ENCODE data around the gene PPP1R8. TPM values are rescaled to one million over a fixed set of nuclear protein-coding genes. Genes with fewer than 3 reads are reported as not detected.
A peak's percentile ranks its signal among the peaks of the same experiment; 100 is the strongest.
"Not testable (repeated sequence)": the region's sequence is repeated elsewhere in the genome, so short reads cannot be mapped to it uniquely, and the experiment has no call there.

Gene PPP1R8
- total RNA-seq, 2 experiments from 2014 or later: 57.4 to 68.7 TPM

DNA sequence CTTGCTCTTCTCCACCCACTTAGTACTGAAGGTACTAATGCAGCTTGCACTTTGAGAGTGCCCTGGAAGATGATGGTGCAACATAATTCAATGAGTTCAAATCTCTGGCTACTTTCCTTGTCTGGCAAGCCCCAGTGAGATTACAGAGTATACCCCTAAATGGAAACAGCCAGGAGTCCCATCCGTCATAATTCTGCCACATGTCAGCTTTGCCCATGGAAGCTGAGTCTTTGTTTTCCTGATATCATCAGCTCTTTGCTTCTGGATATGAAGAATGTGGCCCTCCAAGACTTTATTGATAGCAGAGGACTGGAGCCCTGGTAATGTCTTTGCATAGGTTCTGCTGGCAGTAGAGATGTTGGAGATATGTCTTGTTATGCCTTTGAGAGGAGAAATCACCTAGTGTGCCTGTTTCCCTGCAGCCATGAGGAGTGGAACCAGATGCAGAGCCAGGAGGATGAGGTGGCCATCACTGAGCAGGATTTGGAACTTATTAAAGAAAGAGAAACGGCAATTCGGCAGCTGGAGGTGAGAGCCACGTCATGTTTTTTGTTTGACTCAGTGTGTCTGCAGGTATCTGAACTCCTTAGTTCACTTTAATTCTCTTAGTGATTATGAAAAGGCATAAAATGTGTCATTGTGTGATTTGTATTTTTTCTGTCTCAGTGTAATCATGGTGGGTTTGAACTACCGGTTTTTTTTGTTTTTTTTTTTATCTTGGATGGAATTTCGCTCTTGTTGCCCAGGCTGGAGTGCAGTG, 18.7 kb upstream of the PPP1R8 start:
- Mint-ChIP-seq H3K36me3 (peaks cover 17% of the 10 kb centered on the region), H3K27ac (peak overlapping the region; percentile 56), H3K9me3 (ENCODE audit: low read depth) (no peaks in the 10 kb centered on the region), H3K4me3 (no peak overlapping the region), H3K4me1 (peaks cover 5% of the 10 kb centered on the region), H3K27me3 (no peaks in the 10 kb centered on the region)
- CTCF ChIA-PET: interaction anchor here (1.5 kb wide), 1 partner anchor 13 kb away, joined by 3 read pairs; no protein-coding TSS in a partner anchor
- no peak for ATAC-seq
- no peak for DNase-seq

DNA sequence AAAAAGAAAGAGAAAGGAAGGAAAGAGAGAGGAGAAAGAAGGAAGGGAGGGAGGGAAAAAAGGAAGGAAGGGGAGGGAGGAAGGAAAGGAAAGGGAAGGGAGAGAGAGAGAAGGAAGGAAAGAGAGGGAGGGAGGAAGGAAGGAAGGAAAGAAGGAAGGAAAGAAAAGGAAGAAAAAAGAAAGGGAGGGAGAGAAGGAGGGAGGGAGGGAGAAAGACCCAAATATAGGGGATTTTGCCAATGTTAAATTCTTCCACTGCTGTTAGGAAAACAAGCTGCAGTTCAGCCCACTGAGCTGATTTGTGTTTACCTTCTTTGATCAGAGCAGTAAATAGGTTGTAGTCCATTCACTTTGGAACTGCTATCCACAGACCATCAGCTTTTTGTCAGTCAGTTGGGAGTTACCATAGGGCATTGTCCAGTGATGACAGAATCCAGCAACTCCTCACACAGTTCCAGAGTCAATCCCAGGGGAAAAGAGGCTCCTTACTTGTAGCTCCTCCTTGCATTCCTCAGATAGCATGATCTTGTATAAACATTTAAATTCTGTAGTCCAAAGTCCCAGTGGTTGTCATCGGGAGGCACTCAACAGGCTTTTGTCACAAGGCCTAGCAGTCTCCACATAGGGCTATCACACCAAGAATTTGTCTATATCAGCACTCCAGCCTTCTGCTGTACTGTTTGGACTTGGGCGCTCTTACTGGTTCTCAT, 13.5 kb upstream of the PPP1R8 start:
- no peaks in the 10 kb centered on the region for H3K4me1 Mint-ChIP-seq
- no peaks in the 10 kb centered on the region for H3K27me3 Mint-ChIP-seq
- CTCF ChIA-PET: interaction anchor here (1.5 kb wide), 1 partner anchor 148 kb away, joined by 4 read pairs; no protein-coding TSS in a partner anchor
- peaks cover 28% of the 10 kb centered on the region for H3K36me3 Mint-ChIP-seq
- peak overlapping the region; percentile 47 for H3K27ac Mint-ChIP-seq
- no peaks in the 10 kb centered on the region for H3K9me3 Mint-ChIP-seq (ENCODE audit: low read depth)
- ATAC-seq: no peak
- H3K4me3 Mint-ChIP-seq: no peak overlapping the region
- no peak for DNase-seq

DNA sequence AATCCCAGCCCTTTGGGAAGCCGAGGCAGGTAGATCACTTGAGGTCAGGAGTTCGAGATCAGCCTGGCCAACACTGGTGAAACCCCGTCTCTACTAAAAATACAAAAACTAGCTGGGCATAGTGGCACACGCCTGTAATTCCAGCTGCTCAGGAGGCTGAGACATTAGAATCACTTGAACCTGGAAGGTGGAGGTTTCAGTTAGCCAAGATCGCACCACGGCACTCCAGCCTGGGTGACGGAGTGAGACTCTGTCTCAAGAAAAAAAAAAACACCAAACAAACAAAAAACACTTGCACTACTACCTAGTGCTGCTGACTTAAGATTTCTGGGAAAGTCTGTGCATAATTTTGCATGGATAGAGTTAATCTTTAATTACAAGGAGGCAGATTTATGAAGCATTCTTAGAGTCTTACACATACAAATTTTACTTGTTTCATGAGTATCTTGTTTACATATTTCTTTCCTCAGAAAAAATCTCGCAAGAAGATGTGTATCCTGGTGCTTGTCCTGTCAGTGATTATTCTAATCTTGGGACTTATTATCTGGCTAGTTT, 8.7 kb upstream of the PPP1R8 start:
- H3K27ac Mint-ChIP-seq: no peak overlapping the region

DNA sequence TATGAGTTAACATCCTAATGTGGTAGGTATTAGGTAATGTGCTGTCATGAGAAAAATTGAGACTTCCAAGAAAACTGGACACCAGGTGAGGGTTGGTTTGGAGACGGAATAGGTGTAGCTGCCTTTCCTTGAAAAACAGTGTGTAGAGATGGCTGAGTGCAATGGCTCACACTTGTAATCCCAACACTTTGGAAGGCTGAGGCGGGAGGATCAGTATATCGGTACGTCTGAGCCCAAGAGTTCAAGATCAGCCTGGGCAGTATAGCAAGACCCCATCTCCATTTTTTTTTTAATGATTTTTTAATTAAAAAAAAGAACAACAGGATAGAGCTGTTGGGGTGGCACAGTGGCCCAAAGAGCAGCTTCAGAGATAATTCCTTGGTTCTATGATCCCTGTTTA, 6.8 kb upstream of the PPP1R8 start:
- peaks cover 18% of the 10 kb centered on the region for H3K36me3 Mint-ChIP-seq
- no peaks in the 10 kb centered on the region for H3K4me1 Mint-ChIP-seq
- DNase-seq: no peak
- H3K4me3 Mint-ChIP-seq: no peak overlapping the region
- CTCF ChIA-PET: no interaction called here
- H3K9me3 Mint-ChIP-seq (ENCODE audit: low read depth): no peaks in the 10 kb centered on the region
- H3K27me3 Mint-ChIP-seq: no peaks in the 10 kb centered on the region
- H3K27ac Mint-ChIP-seq: no peak overlapping the region
- no peak for ATAC-seq

More for the DNA sequence above, 8.7 kb upstream of the PPP1R8 start:
- Mint-ChIP-seq H3K36me3 (peaks cover 22% of the 10 kb centered on the region), H3K27me3 (no peaks in the 10 kb centered on the region), H3K9me3 (ENCODE audit: low read depth) (no peaks in the 10 kb centered on the region), H3K4me1 (no peaks in the 10 kb centered on the region), H3K4me3 (no peak overlapping the region)
- CTCF ChIA-PET: no interaction called here
- ATAC-seq: no peak
- no peak for DNase-seq

DNA sequence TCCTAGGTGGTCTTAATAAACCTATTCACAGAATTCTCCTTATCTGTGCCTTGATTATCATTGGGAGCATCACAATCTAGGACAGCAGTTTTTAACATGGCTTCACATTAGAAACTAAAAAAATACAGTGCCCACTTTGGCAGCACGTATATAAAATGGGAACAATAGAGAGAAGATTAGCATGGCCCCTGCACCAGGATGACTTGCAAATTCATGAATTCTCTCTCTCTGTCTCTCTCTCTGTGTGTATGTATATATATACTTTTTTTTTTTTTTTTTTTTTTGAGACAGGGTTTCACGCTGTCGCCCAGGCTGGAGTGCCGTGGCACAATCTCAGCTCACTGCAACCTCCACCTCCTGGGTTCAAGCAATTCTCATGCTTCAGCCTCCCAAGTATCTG, 6.2 kb upstream of the PPP1R8 start:
- DNase-seq: no peak
- Mint-ChIP-seq H3K9me3 (ENCODE audit: low read depth) (no peaks in the 10 kb centered on the region), H3K36me3 (peaks cover 15% of the 10 kb centered on the region), H3K27ac (no peak overlapping the region), H3K4me3 (no peak overlapping the region), H3K27me3 (no peaks in the 10 kb centered on the region), H3K4me1 (no peaks in the 10 kb centered on the region)
- no peak for ATAC-seq
- CTCF ChIA-PET: no interaction called here

DNA sequence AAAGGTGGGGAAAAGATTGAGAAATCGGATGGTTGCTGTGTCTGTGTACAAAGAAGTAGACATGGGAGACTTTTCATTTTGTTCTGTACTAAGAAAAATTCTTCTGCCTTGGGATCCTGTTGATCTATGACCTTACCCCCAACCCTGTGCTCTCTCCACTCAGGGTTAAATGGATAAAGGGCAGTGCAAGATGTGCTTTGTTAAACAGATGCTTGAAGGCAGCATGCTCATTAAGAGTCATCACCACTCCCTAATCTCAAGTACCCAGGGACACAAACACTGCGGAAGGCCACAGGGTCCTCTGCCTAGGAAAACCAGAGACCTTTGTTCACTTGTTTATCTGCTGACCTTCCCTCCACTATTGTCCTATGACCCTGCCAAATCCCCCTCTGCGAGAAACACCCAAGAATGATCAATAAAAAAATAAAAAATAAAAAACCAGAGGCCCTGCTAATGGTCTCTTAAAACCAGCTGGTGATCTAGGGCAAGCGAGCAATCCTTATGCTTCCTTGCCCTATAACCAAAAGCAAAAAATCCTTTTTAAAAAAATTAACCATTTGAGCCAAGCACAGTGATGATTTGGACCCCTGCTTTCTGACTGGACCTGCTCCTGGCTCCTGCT, 1.1 kb upstream of the PPP1R8 start:
- peak overlapping the region; percentile 24 for H3K27ac Mint-ChIP-seq
- H3K9me3 Mint-ChIP-seq (ENCODE audit: low read depth); ATAC-seq; H3K27me3 Mint-ChIP-seq; DNase-seq: not testable (repeated sequence)
- H3K4me1 Mint-ChIP-seq: peaks cover 27% of the 10 kb centered on the region
- H3K36me3 Mint-ChIP-seq: peaks cover 12% of the 10 kb centered on the region
- H3K4me3 Mint-ChIP-seq: peak overlapping the region; percentile 94
- CTCF ChIA-PET: interaction anchor here (0.7 to 6.5 kb wide), 3 partner anchors 15 to 159 kb away, joined by 3 to 21 read pairs (median 8); partner anchors contain the start of gene FAM76A

DNA sequence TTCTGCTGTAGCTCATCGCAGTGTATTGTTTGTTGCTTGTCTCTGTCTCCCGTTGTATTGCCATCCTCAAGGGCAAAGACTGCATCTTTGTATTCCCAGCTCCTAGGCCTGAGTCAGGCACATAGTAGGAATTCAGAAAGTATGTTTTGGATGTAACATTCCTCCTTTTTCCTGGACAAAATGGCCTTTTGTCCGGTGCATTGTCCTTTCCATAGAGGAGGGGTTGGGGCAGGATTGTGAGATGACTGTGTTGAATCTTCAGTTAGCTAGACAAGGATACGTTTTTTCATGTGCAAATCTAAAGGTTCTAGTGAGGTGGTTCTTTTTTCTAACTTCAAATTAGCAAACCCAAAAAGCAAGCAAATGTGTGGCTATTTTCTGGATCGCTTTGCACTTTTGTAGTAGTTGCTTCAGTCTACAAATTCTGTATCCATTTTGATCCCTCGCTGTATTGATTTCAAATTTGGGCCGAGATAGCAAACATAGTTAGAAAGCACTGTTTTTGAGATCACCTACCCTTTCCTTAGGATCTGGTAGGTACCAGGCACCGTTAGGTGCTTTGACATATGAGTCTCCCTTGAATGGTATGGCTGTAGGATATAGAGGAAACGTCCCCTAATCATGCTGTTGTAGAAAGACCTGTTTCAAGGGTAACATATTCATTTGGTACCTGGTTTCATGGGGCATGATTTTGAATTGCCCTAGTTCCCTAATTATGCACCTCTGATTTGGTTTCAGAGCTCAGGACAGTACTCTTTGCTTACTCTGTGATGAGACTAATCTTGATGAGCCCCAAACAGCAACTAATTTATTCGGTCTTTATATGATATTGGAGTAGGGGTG, 1.2 kb downstream of the PPP1R8 start:
- peaks cover 23% of the 10 kb centered on the region for H3K36me3 Mint-ChIP-seq
- H3K27me3 Mint-ChIP-seq: no peaks in the 10 kb centered on the region
- H3K4me1 Mint-ChIP-seq: peaks cover 41% of the 10 kb centered on the region
- CTCF ChIA-PET: interaction anchor here (0.6 to 6.5 kb wide), 6 partner anchors 12 to 162 kb away, joined by 3 to 21 read pairs (median 5); partner anchors contain the start of genes STX12 and XKR8
- no peaks in the 10 kb centered on the region for H3K9me3 Mint-ChIP-seq (ENCODE audit: low read depth)
- peak overlapping the region; percentile 85 for H3K27ac Mint-ChIP-seq
- peak overlapping the region; percentile 94 for H3K4me3 Mint-ChIP-seq
- DNase-seq: no peak
- no peak for ATAC-seq

DNA sequence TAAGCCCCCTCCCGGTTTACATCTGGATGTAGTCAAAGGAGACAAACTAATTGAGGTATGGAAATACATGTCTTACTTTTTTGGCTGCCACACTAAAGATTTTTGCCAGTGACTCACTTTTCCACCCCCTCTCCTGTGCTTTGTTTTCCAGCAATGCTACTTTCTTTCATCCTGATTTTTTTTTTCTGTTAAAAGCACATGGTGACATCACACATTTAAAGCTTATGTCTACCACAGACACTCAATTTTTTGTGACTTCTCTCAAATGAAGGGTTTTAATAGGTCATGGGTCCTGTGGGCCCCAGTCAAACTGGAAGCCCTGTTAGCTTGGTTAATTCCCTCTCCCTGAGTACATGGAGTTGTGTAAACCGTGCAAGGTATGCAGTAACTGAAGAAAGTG, 2.2 kb downstream of the PPP1R8 start:
- DNase-seq (no peak), ATAC-seq (no peak)
- Mint-ChIP-seq H3K9me3 (ENCODE audit: low read depth) (no peaks in the 10 kb centered on the region), H3K27ac (no peak overlapping the region), H3K27me3 (no peaks in the 10 kb centered on the region), H3K4me3 (no peak overlapping the region), H3K36me3 (peaks cover 26% of the 10 kb centered on the region), H3K4me1 (peaks cover 41% of the 10 kb centered on the region)
- CTCF ChIA-PET: interaction anchor here (0.5 to 6.5 kb wide), 3 partner anchors 54 to 163 kb away, joined by 3 to 21 read pairs (median 3); no protein-coding TSS in a partner anchor

DNA sequence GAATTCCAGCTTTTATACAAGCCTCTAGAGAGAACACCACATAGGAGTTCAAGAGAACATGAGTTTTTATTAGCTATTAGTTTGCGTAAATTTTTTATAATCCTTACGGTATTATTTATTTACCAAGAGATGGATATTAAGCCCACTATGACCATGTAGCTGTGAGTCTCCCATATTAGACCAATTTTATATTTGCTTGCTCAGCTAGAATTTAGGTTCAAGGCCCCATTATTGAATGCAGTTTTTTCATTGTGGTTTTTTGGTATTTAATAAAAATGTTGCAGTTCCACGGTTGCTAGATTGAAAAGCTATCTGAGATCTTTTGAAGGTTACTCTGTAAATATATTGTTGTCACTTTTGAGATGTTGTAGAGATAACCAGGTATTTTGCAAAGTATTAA, 2.9 kb downstream of the PPP1R8 start:
- H3K27me3 Mint-ChIP-seq: no peaks in the 10 kb centered on the region

DNA sequence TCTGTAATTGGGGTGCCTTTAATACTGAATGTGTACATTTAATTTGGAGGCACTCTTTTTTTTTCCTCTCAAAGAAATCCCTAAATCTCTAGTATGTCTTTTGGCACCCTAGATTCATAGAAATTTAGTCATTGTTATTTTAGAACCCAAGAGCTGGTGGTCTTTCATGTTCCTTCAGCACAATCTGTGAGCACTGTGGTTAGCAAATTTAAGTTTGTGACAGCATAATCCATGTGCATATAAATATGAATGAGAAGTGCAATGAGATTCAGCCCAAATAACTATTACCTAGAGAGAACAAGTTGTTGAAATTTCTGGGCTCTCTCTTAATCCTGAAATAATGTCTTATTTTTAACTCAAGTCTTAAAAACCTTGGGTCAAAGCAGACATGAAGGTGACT, 4.5 kb downstream of the PPP1R8 start:
- CTCF ChIA-PET: interaction anchor here (0.7 to 2.0 kb wide), 2 partner anchors 23 to 29 kb away, joined by 3 to 5 read pairs; no protein-coding TSS in a partner anchor
- DNase-seq (no peak), ATAC-seq (no peak)
- H3K27ac Mint-ChIP-seq: no peak overlapping the region
- no peak overlapping the region for H3K4me3 Mint-ChIP-seq
- no peaks in the 10 kb centered on the region for H3K27me3 Mint-ChIP-seq
- peaks cover 38% of the 10 kb centered on the region for H3K36me3 Mint-ChIP-seq
- H3K4me1 Mint-ChIP-seq: peaks cover 38% of the 10 kb centered on the region
- no peaks in the 10 kb centered on the region for H3K9me3 Mint-ChIP-seq (ENCODE audit: low read depth)

More for the DNA sequence above, 2.9 kb downstream of the PPP1R8 start:
- DNase-seq (no peak), ATAC-seq (no peak)
- Mint-ChIP-seq H3K4me3 (no peak overlapping the region), H3K4me1 (peaks cover 41% of the 10 kb centered on the region), H3K27ac (no peak overlapping the region), H3K36me3 (peaks cover 26% of the 10 kb centered on the region), H3K9me3 (ENCODE audit: low read depth) (no peaks in the 10 kb centered on the region)
- CTCF ChIA-PET: interaction anchor here (0.5 to 6.5 kb wide), 3 partner anchors 55 to 163 kb away, joined by 3 to 21 read pairs (median 4); no protein-coding TSS in a partner anchor

DNA sequence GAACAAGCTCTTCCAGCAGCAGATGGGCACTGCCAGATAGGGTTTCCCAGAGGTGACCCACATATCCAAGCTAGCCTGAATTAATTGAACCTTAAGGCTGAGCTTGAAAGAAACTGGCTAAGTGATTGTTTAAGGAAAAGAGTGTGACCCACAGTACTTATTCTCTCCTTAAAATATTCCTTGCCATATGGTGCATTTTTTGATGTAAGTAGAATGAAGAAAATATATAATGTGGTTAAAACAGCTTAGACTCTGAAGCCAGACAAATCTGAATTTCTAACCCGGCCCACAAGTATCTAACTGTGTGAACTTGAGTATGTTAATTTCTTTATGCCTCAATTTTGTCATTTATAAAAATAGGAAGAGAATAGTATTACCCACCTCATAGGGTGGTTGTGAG, 4.9 kb downstream of the PPP1R8 start:
- no peak overlapping the region for H3K4me3 Mint-ChIP-seq

DNA sequence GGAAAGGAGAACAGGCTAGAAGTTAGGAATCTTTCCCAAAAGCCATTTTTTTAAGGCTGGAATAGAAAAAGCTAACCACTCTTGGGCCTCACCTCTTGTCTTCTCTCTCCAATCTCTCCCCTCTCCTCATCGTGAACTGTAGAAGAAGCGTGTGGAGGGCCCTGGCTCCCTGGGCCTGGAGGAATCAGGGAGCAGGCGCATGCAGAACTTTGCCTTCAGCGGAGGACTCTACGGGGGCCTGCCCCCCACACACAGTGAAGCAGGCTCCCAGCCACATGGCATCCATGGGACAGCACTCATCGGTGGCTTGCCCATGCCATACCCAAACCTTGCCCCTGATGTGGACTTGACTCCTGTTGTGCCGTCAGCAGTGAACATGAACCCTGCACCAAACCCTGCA, 19.4 kb downstream of the PPP1R8 start:
- ATAC-seq: no peak
- H3K9me3 Mint-ChIP-seq (ENCODE audit: low read depth): no peaks in the 10 kb centered on the region
- H3K27me3 Mint-ChIP-seq: no peaks in the 10 kb centered on the region
- H3K4me1 Mint-ChIP-seq: no peaks in the 10 kb centered on the region
- peaks cover 38% of the 10 kb centered on the region for H3K36me3 Mint-ChIP-seq
- DNase-seq: no peak
- no peak overlapping the region for H3K4me3 Mint-ChIP-seq
- CTCF ChIA-PET: interaction anchor here (0.7 kb wide), 1 partner anchor 53 kb away, joined by 3 read pairs; no protein-coding TSS in a partner anchor
- no peak overlapping the region for H3K27ac Mint-ChIP-seq

More for the DNA sequence above, 4.9 kb downstream of the PPP1R8 start:
- no peaks in the 10 kb centered on the region for H3K9me3 Mint-ChIP-seq (ENCODE audit: low read depth)
- peaks cover 42% of the 10 kb centered on the region for H3K36me3 Mint-ChIP-seq
- H3K4me1 Mint-ChIP-seq: peaks cover 38% of the 10 kb centered on the region
- CTCF ChIA-PET: interaction anchor here (0.7 to 2.0 kb wide), 2 partner anchors 23 to 29 kb away, joined by 3 to 5 read pairs; no protein-coding TSS in a partner anchor
- no peak overlapping the region for H3K27ac Mint-ChIP-seq
- H3K27me3 Mint-ChIP-seq: no peaks in the 10 kb centered on the region
- ATAC-seq: no peak
- DNase-seq: no peak

Data from activated CD8-positive, alpha-beta memory T cell treated with anti-CD3 and anti-CD28 coated beads, Interleukin-2, amount 10 ng/mL, durations not matched to agents 7 days and 5 days (primary cell).